HCT116 (cell line): ENCODE data around the gene STX2. TPM values are rescaled to one million over a fixed set of nuclear protein-coding genes. Genes with fewer than 3 reads are reported as not detected.

Experiments used
- ATAC-seq: fragments of 200-7000 bp; cut with Tn5 transposase; 2 replicates; pipeline ENCODE4 v1.9.1; 2020; ENCODE audit warnings: mild to moderate bottlenecking, moderate library complexity
- BruUV-seq: library from RNA; stranded (reverse); fragments of 400-500 nt; replicated peaks from 2 replicates; lab custom pipeline; 2021; lab: Mats Ljungman, UMichigan
- CTCF ChIA-PET: fragments of 300-600 bp; sonication (Branson Sonifier 250); formaldehyde crosslinking; loops from one replicate; lab custom pipeline; 2021; ENCODE audit warnings: antibody characterized with exemption; lab: Charles Lee
- POLR2A ChIA-PET: fragments of 300-600, 350-600 bp; sonication (Branson Sonifier 250); formaldehyde crosslinking; loops from one replicate; lab custom pipeline; 2021; ENCODE audit warnings: antibody characterized with exemption; lab: Charles Lee
- RAD21 ChIA-PET, 2 experiments: fragments of 300-600 bp; sonication (Branson Sonifier 250); formaldehyde crosslinking; loops; one replicate each; lab custom pipeline; 2023; ENCODE audit warnings: low total read pairs in 2 of 2; ENCODE audit not compliant: uncharacterized antibody in 2 of 2, unreplicated experiment in 2 of 2, low non-redundant PET in 1 of 2; lab: Charles Lee
- DNase-seq: peaks from one replicate; pipeline ENCODE4 v3.0.0-alpha.2; 2010; ENCODE audit warnings: low read depth, low spot score
- H2AFZ ChIP-seq: fragments of 200-600 bp; shearing (Covaris generic), sonication (generic); 2 replicates; pipeline ENCODE4 v1.6.1; 2017; ENCODE audit warnings: low read depth, mixed run types, mixed read lengths, antibody characterized with exemption, low read length; ENCODE audit not compliant: poor library complexity, severe bottlenecking
- H3K27ac ChIP-seq: 2 replicates; pipeline ENCODE4 v1.5.1; 2012; ENCODE audit warnings: low read depth, low read length
- H3K27me3 ChIP-seq: fragments of 200-600 bp; sonication (generic); 2 replicates; pipeline ENCODE4 v1.6.1; 2016; ENCODE audit warnings: mixed run types, low read length, mixed read lengths; ENCODE audit not compliant: insufficient read depth
- H3K36me3 ChIP-seq, 2 experiments: fragments of 200-500 bp in 1 of 2; fragments of 200-600 bp in 1 of 2; sonication (Bioruptor generic) in 1 of 2; sonication (generic) in 1 of 2; 2 replicates each; pipeline versions ENCODE4 v1.5.1 to v1.6.1; 2014 to 2016; ENCODE audit warnings: low read length in 2 of 2, inconsistent platforms in 1 of 2, mixed read lengths in 1 of 2, mixed run types in 1 of 2; ENCODE audit not compliant: insufficient read depth in 2 of 2, control insufficient read depth in 1 of 2
- H3K4me1 ChIP-seq, 2 experiments: fragments of 200-600 bp in 1 of 2; sonication (generic) in 1 of 2; 2 replicates each; pipeline versions ENCODE4 v1.5.1 to v1.6.1; 2012 to 2017; ENCODE audit warnings: low read length in 2 of 2, inconsistent platforms in 1 of 2, mild to moderate bottlenecking in 1 of 2, mixed read lengths in 1 of 2, mixed run types in 1 of 2, moderate library complexity in 1 of 2; ENCODE audit not compliant: insufficient read depth in 2 of 2, control insufficient read depth in 1 of 2
- H3K4me2 ChIP-seq: fragments of 200-600 bp; sonication (generic); 2 replicates; pipeline ENCODE4 v1.6.1; 2017; ENCODE audit warnings: mixed run types, low read length, mixed read lengths
- H3K4me3 ChIP-seq, 2 experiments: fragments of 200-600 bp in 1 of 2; sonication (generic) in 1 of 2; replicated peaks in 1 of 2; 2 replicates each; pipeline ENCODE4 v1.5.1; 2011 to 2016; ENCODE audit warnings: low read length in 2 of 2, control low read depth in 1 of 2, low read depth in 1 of 2, mild to moderate bottlenecking in 1 of 2, mixed read lengths in 1 of 2, mixed run types in 1 of 2
- H3K79me2 ChIP-seq: fragments of 200-600 bp; sonication (generic); 2 replicates; pipeline ENCODE4 v1.6.1; 2017; ENCODE audit warnings: mild to moderate bottlenecking, mixed run types, low read length, moderate library complexity, mixed read lengths; ENCODE audit not compliant: insufficient read depth
- H3K9ac ChIP-seq: fragments of 200-600 bp; sonication (generic); 2 replicates; pipeline ENCODE4 v1.6.1; 2016; ENCODE audit warnings: low read length, mixed read lengths
- H3K9me2 ChIP-seq: fragments of 200-600 bp; sonication (generic), shearing (Covaris generic); 2 replicates; pipeline ENCODE4 v1.6.1; 2017; ENCODE audit warnings: mixed run types, mild to moderate bottlenecking, moderate library complexity; ENCODE audit not compliant: insufficient read depth
- H3K9me3 ChIP-seq, 2 experiments: fragments of 200-500 bp in 1 of 2; fragments of 200-600 bp in 1 of 2; sonication (Bioruptor generic) in 1 of 2; sonication (generic) in 1 of 2; 2 replicates each; pipeline ENCODE4 v1.6.1; 2014 to 2017; ENCODE audit warnings: low read length in 2 of 2, mixed read lengths in 2 of 2, inconsistent platforms in 1 of 2, low read depth in 1 of 2, mild to moderate bottlenecking in 1 of 2, mixed run types in 1 of 2, moderate library complexity in 1 of 2; ENCODE audit not compliant: control insufficient read depth in 1 of 2, insufficient read depth in 1 of 2
- H4K20me1 ChIP-seq: fragments of 200-600 bp; sonication (generic), shearing (Covaris generic); 2 replicates; pipeline ENCODE4 v1.6.1; 2017; ENCODE audit warnings: mixed run types, mild to moderate bottlenecking, moderate library complexity; ENCODE audit not compliant: insufficient read depth
- ATF3 ChIP-seq: IDR thresholded peaks from 2 replicates; pipeline ENCODE4 v1.6.1; 2012
- CBX3 ChIP-seq: IDR thresholded peaks from 2 replicates; pipeline ENCODE4 v1.6.1; 2012; ENCODE audit warnings: low read depth
- CEBPB ChIP-seq: IDR thresholded peaks from 2 replicates; pipeline ENCODE4 v1.6.1; 2012; ENCODE audit warnings: low read depth
- CTCF ChIP-seq, 3 experiments: fragments of 200-600 bp in 1 of 3; sonication (generic) in 1 of 3; IDR thresholded peaks in 2 of 3; conservative IDR thresholded peaks in 1 of 3; 2 replicates each; pipeline ENCODE4 v1.5.1; 2012 to 2017; ENCODE audit warnings: low read depth in 2 of 3, low read length in 2 of 3, antibody characterized with exemption in 1 of 3, borderline replicate concordance in 1 of 3, control low read depth in 1 of 3, mild to moderate bottlenecking in 1 of 3, mixed read lengths in 1 of 3, mixed run types in 1 of 3, moderate library complexity in 1 of 3; ENCODE audit not compliant: insufficient read depth in 1 of 3
- EZH2 ChIP-seq: fragments of 200-600 bp; sonication (generic); IDR thresholded peaks from 2 replicates; pipeline ENCODE4 v1.6.1; 2017; ENCODE audit warnings: antibody characterized with exemption, mixed run types
- MAX ChIP-seq: IDR thresholded peaks from 2 replicates; pipeline ENCODE4 v1.6.1; 2012
- POLR2A ChIP-seq: IDR thresholded peaks from 2 replicates; pipeline ENCODE4 v1.7.0; 2011; ENCODE audit warnings: borderline replicate concordance; ENCODE audit not compliant: insufficient read depth, insufficient read length; ENCODE audit errors: extremely low read depth
- RAD21 ChIP-seq: IDR thresholded peaks from 2 replicates; pipeline ENCODE4 v1.6.1; 2012; ENCODE audit warnings: low read depth, mild to moderate bottlenecking
- SIN3A ChIP-seq: IDR thresholded peaks from 2 replicates; pipeline ENCODE4 v1.6.1; 2012; ENCODE audit warnings: low read depth
- SP1 ChIP-seq: IDR thresholded peaks from 2 replicates; pipeline ENCODE4 v1.6.1; 2012; ENCODE audit warnings: low read depth
- TCF7L2 ChIP-seq: IDR thresholded peaks from 2 replicates; pipeline ENCODE4 v1.7.0; 2011; ENCODE audit warnings: borderline replicate concordance, inconsistent platforms; ENCODE audit not compliant: insufficient read depth, insufficient read length; ENCODE audit errors: extremely low read depth
- ZBTB33 ChIP-seq: IDR thresholded peaks from 2 replicates; pipeline ENCODE4 v1.6.1; 2011; ENCODE audit warnings: mild to moderate bottlenecking, low read length, moderate library complexity; ENCODE audit not compliant: insufficient replicate concordance; ENCODE audit errors: extremely low read depth
- intact Hi-C: fragments of 100-400 bp; cut with micrococcal nuclease; formaldehyde crosslinking; loops from 2 replicates; pipeline ENCODE4 v1.10.0; 2022
- total RNA-seq: library from RNA; stranded (reverse); gene quantifications from one replicate; pipeline ENCODE4 v1.2.1, GENCODE V29; 2021; ENCODE audit not compliant: unreplicated experiment

The STX2 gene
- total RNA-seq, 1 experiment from 2014 or later: 19.2 TPM

- no peak overlapping the region for H3K9ac ChIP-seq
- H3K4me2 ChIP-seq: no peak overlapping the region
- ChIA-PET CTCF (interaction anchor here (1.0 kb wide), 1 partner anchor 11 kb away, joined by 3 read pairs; no protein-coding TSS in a partner anchor), RAD21 (no interaction called here), POLR2A (no interaction called here)
- H3K36me3 ChIP-seq: no peaks in the 10 kb centered on the region
- no peaks in the 10 kb centered on the region for H3K79me2 ChIP-seq
- DNase-seq (no peak), ATAC-seq (no peak)
- no peaks in the 10 kb centered on the region for H3K27me3 ChIP-seq
- TF ChIP-seq SIN3A (no peak), CBX3 (no peak), CTCF (IDR thresholded peaks at IDR 0.05 in 2 of 3, conservative IDR thresholded peaks at IDR 0.05 in 1 of 3; ENCODE audit: borderline replicate concordance in 1 of 3, insufficient read depth in 1 of 3, low read depth in 2 of 3, low read length in 2 of 3) (no peak), SP1 (no peak), MAX (no peak), TCF7L2 (no peak), ZBTB33 (no peak), RAD21 (no peak), ATF3 (no peak), EZH2 (no peak), POLR2A (no peak), CEBPB (no peak)
- BruUV-seq: no TSS peak
- intact Hi-C loops: no loop called here
- H4K20me1 ChIP-seq: no peaks in the 10 kb centered on the region
- H3K4me1 ChIP-seq: no peaks in the 10 kb centered on the region
- no peak overlapping the region for H2AFZ ChIP-seq
- H3K27ac ChIP-seq: no peak overlapping the region
- no peaks in the 10 kb centered on the region for H3K9me2 ChIP-seq
- peaks cover 0 to 4% of the 10 kb centered on the region in 2 experiments; a peak in 1 of 4 replicates for H3K9me3 ChIP-seq
- H3K4me3 ChIP-seq: no peak overlapping the region
These were observed 20.1 kb upstream of the STX2 start for GRCh38 chr12:130859161-130859560.
